ENCODE measurements around the gene C16orf96. TPM values are rescaled to one million over a fixed set of nuclear protein-coding genes. Genes with fewer than 3 reads are reported as not detected.
A peak's percentile ranks its signal among the peaks of the same experiment; 100 is the strongest.

C16orf96 gene
- total and polyA plus RNA-seq, 2 of the 8 experiments (the other 6 are each of a cell fraction or from before 2014, with no cell fraction given): 1.0 to 1.3 TPM

GRCh38 chr16:4513086-4513860 lies 42.9 kb upstream of the C16orf96 start:
- CTCF ChIA-PET (ENCODE audit: partially characterized antibody): interaction anchor here (0.6 to 35.4 kb wide), 10 partner anchors 7 to 331 kb away, joined by 3 to 968 read pairs (median 10); partner anchors contain the start of genes C16orf96 and CDIP1
- H3K4me3 ChIP-seq (ENCODE audit: extremely low read depth in 1 of 4, insufficient read depth in 2 of 4, low read depth in 3 of 4, low read length in 4 of 4): no peak overlapping the region

More at GRCh38 chr16:4513086-4513860, 42.9 kb upstream of the C16orf96 start:
- Histone ChIP-seq H3K23me2 (ENCODE audit: low read depth, low read length) (no peaks in the 10 kb centered on the region), H4K91ac (replicated peaks; ENCODE audit: insufficient read length, low read length) (no peak overlapping the region), H3K27ac (ENCODE audit: low read depth, low read length) (no peak overlapping the region), H2BK120ac (replicated peaks; ENCODE audit: low read depth, low read length) (no peak overlapping the region), H3K9me3 (ENCODE audit: insufficient read depth in 2 of 2, low read depth in 1 of 2, low read length in 1 of 2) (no peaks in the 10 kb centered on the region), H2BK12ac (ENCODE audit: low read depth, low read length) (no peak overlapping the region), H3K36me3 (ENCODE audit: control insufficient read depth in 2 of 4, insufficient read depth in 4 of 4, low read length in 3 of 4) (peaks cover 10 to 20% (median 10%) of the 10 kb centered on the region in 4 experiments; a peak in 4 of 8 replicates), H4K5ac (ENCODE audit: insufficient read length, low read depth, low read length) (no peak overlapping the region), H3K79me1 (ENCODE audit: low read depth, low read length) (no peaks in the 10 kb centered on the region; the same call in 1 of the 2 replicates), H2AK5ac (ENCODE audit: low read depth, low read length) (no peak overlapping the region), H3K79me2 (ENCODE audit: control insufficient read depth in 1 of 2, insufficient read depth in 2 of 2, low read length in 2 of 2) (peaks cover 0 to 5% of the 10 kb centered on the region in 2 experiments; a peak in 1 of 4 replicates), H3K4me2 (ENCODE audit: insufficient read depth in 1 of 2, low read depth in 2 of 2, low read length in 2 of 2) (no peak overlapping the region), H3K18ac (ENCODE audit: extremely low read depth, low read length) (no peak overlapping the region), H3K14ac (ENCODE audit: insufficient read length) (no peak overlapping the region), H2BK20ac (ENCODE audit: low read length) (no peak overlapping the region), H3K4me1 (replicated peaks in 1 of 4; ENCODE audit: control insufficient read depth in 3 of 4, insufficient read depth in 4 of 4, low read length in 3 of 4) (peaks cover 0 to 5% (median 2%) of the 10 kb centered on the region in 4 experiments; a peak in 6 of 7 replicates), H3K56ac (replicated peaks; ENCODE audit: insufficient read length, low read depth, low read length) (no peak overlapping the region), H2AFZ (ENCODE audit: low read length) (no peak overlapping the region), H3K23ac (ENCODE audit: insufficient read length) (no peak overlapping the region), H4K8ac (ENCODE audit: extremely low read depth, insufficient read depth, low read length) (peak overlapping the region; percentile 57), H2BK5ac (ENCODE audit: low read depth, low read length) (0 out of 2 replicates have a peak overlapping the region, but pooled peaks have one; percentile 44), H3K4ac (replicated peaks; ENCODE audit: insufficient read length, low read depth, low read length) (no peak overlapping the region), H4K20me1 (replicated peaks in 1 of 2; ENCODE audit: control insufficient read depth in 1 of 2, insufficient read depth in 2 of 2, low read length in 2 of 2) (peaks cover 10 to 21% of the 10 kb centered on the region in 2 experiments), H2BK15ac (ENCODE audit: low read length) (no peak overlapping the region), H3K9ac (replicated peaks in 1 of 4; ENCODE audit: extremely low read depth in 1 of 4, low read depth in 3 of 4, low read length in 3 of 4) (no peak overlapping the region), H3K27me3 (replicated peaks in 1 of 4; ENCODE audit: control insufficient read depth in 3 of 4, extremely low read depth in 1 of 4, insufficient read depth in 3 of 4, low read length in 3 of 4) (no peaks in the 10 kb centered on the region)
- TF ChIP-seq RNF2 (IDR thresholded peaks at IDR 0.05; ENCODE audit: borderline replicate concordance, low read depth, low read length, missing control alignments, poor library complexity, severe bottlenecking) (no peak), GABPA (IDR thresholded peaks at IDR 0.05; ENCODE audit: borderline replicate concordance, insufficient read depth, low read length) (no peak), POLR2A (IDR thresholded peaks at IDR 0.05; ENCODE audit: control extremely low read depth in 1 of 2, low read depth in 2 of 2, low read length in 2 of 2) (no peak), NRF1 (IDR thresholded peaks at IDR 0.05; ENCODE audit: low read depth, low read length) (no peak)
- 85% methylated on average over 8 of the region's 19 CpGs; no CpG with 5 or more reads in 1 of the 2 experiments for WGBS, 2 experiments (ENCODE audit: extremely low coverage in 1 of 2, insufficient coverage in 1 of 2, insufficient read length in 1 of 2, insufficient replicate concordance in 2 of 2, low coverage in 1 of 2, low lambda C conversion rate in 2 of 2, missing lambda C conversion rate in 1 of 2)
- POLR2A ChIA-PET (ENCODE audit: partially characterized antibody): interaction anchor here (1.6 kb wide), 1 partner anchor 73 kb away, joined by 4 read pairs; no protein-coding TSS in a partner anchor
- no peak for DNase-seq (ENCODE audit: low read depth in 1 of 2, low spot score in 2 of 2)
- no peak for FAIRE-seq

Measured in H1 (cell line).